Epithelial cell of proximal tubule (primary cell): ENCODE results near the gene NEK5. TPM values are rescaled to one million over a fixed set of nuclear protein-coding genes. Genes with fewer than 3 reads are reported as not detected.

Experiments
- DNase-seq: peaks from one replicate; pipeline ENCODE4 v3.0.0-alpha.2; 2011; ENCODE audit warnings: low read depth
- H3K4me3 ChIP-seq: 2 replicates; pipeline ENCODE4 v1.5.1; 2011; ENCODE audit warnings: low read depth, mild to moderate bottlenecking, low read length
- CTCF ChIP-seq: conservative IDR thresholded peaks from 2 replicates; pipeline ENCODE4 v1.5.1; 2012; ENCODE audit warnings: low read depth, mild to moderate bottlenecking, low read length
- total RNA-seq: library from RNA; depleted of rRNA; stranded (reverse); fragments of >200 nt; gene quantifications from 2 replicates; pipeline ENCODE4 v1.2.3, GENCODE V29; 2015

NEK5 gene
- total RNA-seq, 1 donor from 2014 or later: not detected

- no peak overlapping the region for H3K4me3 ChIP-seq
- TF ChIP-seq CTCF: peak; percentile 19
- DNase-seq: no peak
Observed at GRCh38 chr13:52004511-52005170, 124.2 kb downstream of the NEK5 start.

GRCh38 chr13:52003541-52003940 lies 125.3 kb downstream of the NEK5 start:
- no peak for TF ChIP-seq CTCF
- no peak for DNase-seq
- H3K4me3 ChIP-seq: no peak overlapping the region

- no peak for DNase-seq
- no peak overlapping the region for H3K4me3 ChIP-seq
- TF ChIP-seq CTCF: no peak
Observed at GRCh38 chr13:52002361-52002760, 126.5 kb downstream of the NEK5 start.

GRCh38 chr13:52001120-52001731 lies 127.6 kb downstream of the NEK5 start:
- peak; percentile 67 for TF ChIP-seq CTCF
- no peak overlapping the region for H3K4me3 ChIP-seq
- no peak for DNase-seq

GRCh38 chr13:51999921-52000320 lies 129.0 kb downstream of the NEK5 start:
- DNase-seq: no peak
- TF ChIP-seq CTCF: no peak
- no peak overlapping the region for H3K4me3 ChIP-seq

GRCh38 chr13:51999510-51999911 lies 129.4 kb downstream of the NEK5 start:
- no peak overlapping the region for H3K4me3 ChIP-seq
- TF ChIP-seq CTCF: no peak
- DNase-seq: no peak
